CD14-positive monocyte (primary cell): ENCODE measurements around the gene COL19A1. TPM values are rescaled to one million over a fixed set of nuclear protein-coding genes. Genes with fewer than 3 reads are reported as not detected.

Experiments
- DNase-seq, 3 donors: peaks; one replicate each; pipeline ENCODE4 v3.0.0-alpha.2; 2011 to 2022
- H2AFZ ChIP-seq: 2 replicates; pipeline ENCODE4 v1.6.0; 2012; ENCODE audit warnings: mild to moderate bottlenecking, low read depth, low read length, inconsistent platforms; ENCODE audit not compliant: insufficient read depth, poor library complexity, severe bottlenecking
- H3K27ac ChIP-seq, 2 donors: 1 replicate in 1 of 2; 2 replicates in 1 of 2; pipeline ENCODE4 v1.5.1; 2012 to 2013; ENCODE audit warnings: low read length in 2 of 2, control low read depth in 1 of 2, inconsistent platforms in 1 of 2, low read depth in 1 of 2, mild to moderate bottlenecking in 1 of 2
- H3K27me3 ChIP-seq, 2 donors: one replicate each; pipeline versions ENCODE4 v1.6.0 to v1.6.1; 2011 to 2013; ENCODE audit warnings: low read length in 2 of 2; ENCODE audit not compliant: control insufficient read depth in 2 of 2, insufficient read depth in 2 of 2
- H3K36me3 ChIP-seq, 2 donors: replicated peaks in 1 of 2; 1 replicate in 1 of 2; 2 replicates in 1 of 2; pipeline versions ENCODE4 v1.5.1 to v1.6.1; 2012 to 2013; ENCODE audit warnings: low read length in 2 of 2, control low read depth in 1 of 2, inconsistent platforms in 1 of 2, mild to moderate bottlenecking in 1 of 2; ENCODE audit not compliant: insufficient read depth in 2 of 2, control insufficient read depth in 1 of 2
- H3K4me1 ChIP-seq, 2 donors: 1 replicate in 1 of 2; 2 replicates in 1 of 2; pipeline versions ENCODE4 v1.5.1 to v1.6.1; 2012 to 2013; ENCODE audit warnings: low read length in 2 of 2, control low read depth in 1 of 2, inconsistent platforms in 1 of 2, mild to moderate bottlenecking in 1 of 2, moderate library complexity in 1 of 2; ENCODE audit not compliant: insufficient read depth in 2 of 2, control insufficient read depth in 1 of 2
- H3K4me2 ChIP-seq: replicated peaks from 2 replicates; pipeline ENCODE3; 2012; ENCODE audit warnings: low read length, moderate library complexity, mild to moderate bottlenecking; ENCODE audit not compliant: poor library complexity, severe bottlenecking; ENCODE audit errors: extremely low read depth
- H3K4me3 ChIP-seq, 3 experiments: fragments of 200-600 bp in 1 of 3; sonication (generic) in 1 of 3; replicated peaks in 1 of 3; 1 replicate in 2 of 3; 2 replicates in 1 of 3; pipeline ENCODE4 v1.5.1; 2011 to 2013; ENCODE audit warnings: low read length in 3 of 3, mild to moderate bottlenecking in 3 of 3, control low read depth in 2 of 3, low read depth in 2 of 3, inconsistent platforms in 1 of 3, moderate library complexity in 1 of 3
- H3K79me2 ChIP-seq: 2 replicates; pipeline ENCODE4 v1.6.0; 2012; ENCODE audit warnings: mild to moderate bottlenecking, control low read depth, inconsistent platforms, low read length, moderate library complexity; ENCODE audit not compliant: insufficient read depth
- H3K9ac ChIP-seq: 2 replicates; pipeline ENCODE4 v1.6.0; 2017; ENCODE audit warnings: low read length, mild to moderate bottlenecking; ENCODE audit not compliant: insufficient read depth, poor library complexity, severe bottlenecking
- H3K9me3 ChIP-seq, 2 donors: replicated peaks in 1 of 2; 1 replicate in 1 of 2; 2 replicates in 1 of 2; pipeline versions ENCODE4 v1.5.1 to v1.6.1; 2012 to 2013; ENCODE audit warnings: low read length in 2 of 2, control low read depth in 1 of 2; ENCODE audit not compliant: control insufficient read depth in 1 of 2, insufficient read depth in 1 of 2
- H4K20me1 ChIP-seq: 2 replicates; pipeline ENCODE4 v1.6.0; 2012; ENCODE audit warnings: mild to moderate bottlenecking, low read length, control low read depth, moderate library complexity; ENCODE audit not compliant: insufficient read depth
- H3K27ac Mint-ChIP-seq, 7 donors: one replicate each; pipeline ENCODE4 v1.8.0; 2020; ENCODE audit warnings: mild to moderate bottlenecking in 7 of 7, mixed read lengths in 7 of 7, moderate library complexity in 6 of 7, inconsistent platforms in 2 of 7
- H3K27me3 Mint-ChIP-seq, 3 donors: one replicate each; pipeline ENCODE4 v1.8.0; 2021 to 2022; ENCODE audit warnings: low read depth in 3 of 3, mild to moderate bottlenecking in 3 of 3, mixed read lengths in 3 of 3, moderate library complexity in 3 of 3, inconsistent platforms in 1 of 3
- H3K36me3 Mint-ChIP-seq, 2 donors: one replicate each; pipeline ENCODE4 v1.8.0; 2020; ENCODE audit warnings: mixed read lengths in 2 of 2, inconsistent platforms in 1 of 2, mild to moderate bottlenecking in 1 of 2
- H3K4me1 Mint-ChIP-seq: one replicate; pipeline ENCODE4 v1.8.0; 2020; ENCODE audit warnings: mild to moderate bottlenecking, mixed read lengths
- H3K4me3 Mint-ChIP-seq, 2 donors: one replicate each; pipeline ENCODE4 v1.8.0; 2020; ENCODE audit warnings: mild to moderate bottlenecking in 2 of 2, mixed read lengths in 2 of 2, moderate library complexity in 1 of 2
- H3K9me3 Mint-ChIP-seq, 7 donors: one replicate each; pipeline ENCODE4 v1.8.0; 2020 to 2022; ENCODE audit warnings: mixed read lengths in 7 of 7, mild to moderate bottlenecking in 6 of 7, moderate library complexity in 6 of 7, inconsistent platforms in 2 of 7
- CTCF ChIP-seq: fragments of 200-600 bp; IDR thresholded peaks from one replicate; pipeline ENCODE4 v1.8.0; 2022; ENCODE audit warnings: antibody characterized with exemption, mild to moderate bottlenecking
- WGBS: methylation state at CpG from one replicate; pipeline ENCODE4 v1.1.5; 2013; ENCODE audit warnings: missing lambda C conversion rate; ENCODE audit not compliant: insufficient coverage; 5-methylcytosine and 5-hydroxymethylcytosine counted together
- intact Hi-C, 2 donors: fragments of 100-400 bp; cut with micrococcal nuclease; formaldehyde crosslinking; loops; one replicate each; pipeline versions ENCODE4 v1.15.0 to v1.15.1; 2023
- polyA plus RNA-seq, 3 donors: library from polyadenylated mRNA; depleted of rRNA in 1 of 3; unstranded in 2 of 3; stranded (reverse) in 1 of 3; fragments of 300-500 nt in 2 of 3; fragments of >200 nt in 1 of 3; fragmentation: Illumina TruSeq in 2 of 3; gene quantifications; 1 replicate in 2 of 3; 2 replicates in 1 of 3; pipeline ENCODE4 v1.2.3, GENCODE V29; 2012 to 2021

COL19A1 gene
- polyA plus RNA-seq, 3 donors, result not detected

GRCh38 chr6:70124443-70124842 lies 258.1 kb downstream of the COL19A1 start:
- H3K4me2 ChIP-seq, result no peak overlapping the region
- no peak for DNase-seq
- H3K4me1 Mint-ChIP-seq, result no peaks in the 10 kb centered on the region
- no peak for TF ChIP-seq CTCF
- no peak overlapping the region for H3K4me3 ChIP-seq
- no peak overlapping the region for H3K27ac Mint-ChIP-seq
- H3K36me3 Mint-ChIP-seq, result no peaks in the 10 kb centered on the region
- no peaks in the 10 kb centered on the region for H3K27me3 ChIP-seq
- no peaks in the 10 kb centered on the region for H4K20me1 ChIP-seq
- intact Hi-C loops, result no loop called here
- H3K79me2 ChIP-seq, result no peaks in the 10 kb centered on the region
- no peaks in the 10 kb centered on the region for H3K36me3 ChIP-seq
- no peaks in the 10 kb centered on the region for H3K4me1 ChIP-seq
- H3K9me3 Mint-ChIP-seq, result no peaks in the 10 kb centered on the region
- H3K4me3 Mint-ChIP-seq, result no peak overlapping the region
- H2AFZ ChIP-seq, result no peak overlapping the region
- H3K9ac ChIP-seq, result no peak overlapping the region
- no peaks in the 10 kb centered on the region for H3K27me3 Mint-ChIP-seq
- no peak overlapping the region for H3K27ac ChIP-seq
- H3K9me3 ChIP-seq, result no peaks in the 10 kb centered on the region
- no CpG with 5 or more reads among the region's 1 CpG for WGBS

DNA sequence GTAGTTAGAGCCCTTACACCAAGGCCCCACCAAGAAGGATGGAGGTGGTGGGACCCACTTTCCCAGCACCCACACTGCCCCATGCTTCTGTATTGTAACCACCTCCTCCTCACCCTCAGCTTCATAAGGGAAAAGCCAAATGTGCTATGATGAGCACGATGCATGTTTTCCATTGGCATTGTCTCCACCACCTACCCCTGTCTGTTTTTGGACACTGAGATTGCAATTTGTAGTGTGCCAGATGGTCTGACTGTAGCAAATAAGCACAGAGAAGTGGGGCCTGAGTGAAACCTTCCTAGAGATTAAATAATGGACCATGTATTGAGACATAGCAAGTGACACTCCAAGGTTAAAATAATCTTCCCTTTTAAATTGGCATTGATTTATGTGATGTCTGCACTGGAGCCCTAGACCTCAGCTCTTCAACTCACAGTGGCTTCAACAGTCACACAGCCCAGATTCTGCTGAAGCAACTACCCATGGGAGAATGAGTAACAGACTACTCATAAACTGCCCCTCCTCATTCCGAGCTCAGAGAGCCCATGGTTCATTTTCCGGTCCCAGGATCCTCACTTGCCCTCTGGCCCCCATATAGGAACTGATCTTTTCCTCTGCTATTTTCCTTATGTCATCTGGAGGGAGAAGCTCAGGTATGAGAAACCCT lies 258.7 kb downstream of the COL19A1 start:
- no peak overlapping the region for H3K27ac ChIP-seq
- H3K27me3 Mint-ChIP-seq, result no peaks in the 10 kb centered on the region
- no peak overlapping the region for H3K4me2 ChIP-seq
- H3K4me1 ChIP-seq, result no peaks in the 10 kb centered on the region
- H3K9me3 ChIP-seq, result no peaks in the 10 kb centered on the region
- no peak overlapping the region for H2AFZ ChIP-seq
- H3K36me3 ChIP-seq, result no peaks in the 10 kb centered on the region
- TF ChIP-seq CTCF, result no peak
- no peak overlapping the region for H3K4me3 Mint-ChIP-seq
- no peaks in the 10 kb centered on the region for H3K27me3 ChIP-seq
- no peaks in the 10 kb centered on the region for H3K79me2 ChIP-seq
- H3K9ac ChIP-seq, result no peak overlapping the region
- WGBS, result 74% methylated on average over 2 of the region's 3 CpGs
- H3K27ac Mint-ChIP-seq, result no peak overlapping the region
- no peak overlapping the region for H3K4me3 ChIP-seq
- DNase-seq, result no peak
- H3K36me3 Mint-ChIP-seq, result no peaks in the 10 kb centered on the region
- intact Hi-C loops, result no loop called here
- no peaks in the 10 kb centered on the region for H4K20me1 ChIP-seq
- H3K9me3 Mint-ChIP-seq, result no peaks in the 10 kb centered on the region
- H3K4me1 Mint-ChIP-seq, result no peaks in the 10 kb centered on the region
